ENCODE results near the gene HRH3.

The HRH3 gene

GRCh38 chr20:62243906-62244515, 23.9 kb upstream of the HRH3 start:
- DNase-seq = no peak

- no peak for DNase-seq
Observed at GRCh38 chr20:62243106-62243505, 23.0 kb upstream of the HRH3 start.

GRCh38 chr20:62242176-62242575, 22.1 kb upstream of the HRH3 start:
- no peak for DNase-seq

GRCh38 chr20:62241506-62241905, 21.4 kb upstream of the HRH3 start:
- DNase-seq = no peak

GRCh38 chr20:62240020-62240685, 20.1 kb upstream of the HRH3 start:
- no peak for DNase-seq

GRCh38 chr20:62239278-62239879, 19.3 kb upstream of the HRH3 start:
- DNase-seq = no peak

- DNase-seq = no peak
Observed at GRCh38 chr20:62238569-62239277, 18.6 kb upstream of the HRH3 start.

GRCh38 chr20:62237801-62238568, 17.9 kb upstream of the HRH3 start, which contains the start of gene OSBPL2:
Gene OSBPL2, plus strand, starts transcription at chr20:62238521. Its CDS starts 17,664 bp downstream, at chr20:62256185.
- DNase-seq = peak; percentile 97

GRCh38 chr20:62237514-62237800, 17.4 kb upstream of the HRH3 start:
- DNase-seq = no peak

- no peak for DNase-seq
Observed at GRCh38 chr20:62236766-62237513, 16.9 kb upstream of the HRH3 start.

- no peak for DNase-seq
Observed at GRCh38 chr20:62236200-62236599, 16.1 kb upstream of the HRH3 start.

GRCh38 chr20:62235777-62236157, 15.7 kb upstream of the HRH3 start:
- DNase-seq = no peak

GRCh38 chr20:62235001-62235776, 15.1 kb upstream of the HRH3 start:
- no peak for DNase-seq

GRCh38 chr20:62234339-62234738, 14.3 kb upstream of the HRH3 start:
- DNase-seq = no peak

GRCh38 chr20:62233684-62234083, 13.6 kb upstream of the HRH3 start:
- DNase-seq = no peak

GRCh38 chr20:62232770-62233645, 12.9 kb upstream of the HRH3 start:
- DNase-seq = no peak

GRCh38 chr20:62232194-62232593, 12.1 kb upstream of the HRH3 start:
- no peak for DNase-seq

GRCh38 chr20:62231292-62231691, 11.2 kb upstream of the HRH3 start:
- no peak for DNase-seq

GRCh38 chr20:62230696-62231095, 10.6 kb upstream of the HRH3 start:
- no peak for DNase-seq

GRCh38 chr20:62230276-62230675, 10.2 kb upstream of the HRH3 start:
- DNase-seq = no peak

GRCh38 chr20:62229667-62230066, 9.6 kb upstream of the HRH3 start:
- DNase-seq = no peak
